GM18526 (cell line): Measurements from ENCODE around the gene FNDC11.
A peak's percentile ranks its signal among the peaks of the same experiment; 100 is the strongest.

Source experiments
- POLR2A ChIP-seq: IDR thresholded peaks from 3 replicates; pipeline ENCODE4 v1.6.1; 2011; ENCODE audit not compliant: insufficient read length; ENCODE audit errors: extremely low read depth

The FNDC11 gene

DNA sequence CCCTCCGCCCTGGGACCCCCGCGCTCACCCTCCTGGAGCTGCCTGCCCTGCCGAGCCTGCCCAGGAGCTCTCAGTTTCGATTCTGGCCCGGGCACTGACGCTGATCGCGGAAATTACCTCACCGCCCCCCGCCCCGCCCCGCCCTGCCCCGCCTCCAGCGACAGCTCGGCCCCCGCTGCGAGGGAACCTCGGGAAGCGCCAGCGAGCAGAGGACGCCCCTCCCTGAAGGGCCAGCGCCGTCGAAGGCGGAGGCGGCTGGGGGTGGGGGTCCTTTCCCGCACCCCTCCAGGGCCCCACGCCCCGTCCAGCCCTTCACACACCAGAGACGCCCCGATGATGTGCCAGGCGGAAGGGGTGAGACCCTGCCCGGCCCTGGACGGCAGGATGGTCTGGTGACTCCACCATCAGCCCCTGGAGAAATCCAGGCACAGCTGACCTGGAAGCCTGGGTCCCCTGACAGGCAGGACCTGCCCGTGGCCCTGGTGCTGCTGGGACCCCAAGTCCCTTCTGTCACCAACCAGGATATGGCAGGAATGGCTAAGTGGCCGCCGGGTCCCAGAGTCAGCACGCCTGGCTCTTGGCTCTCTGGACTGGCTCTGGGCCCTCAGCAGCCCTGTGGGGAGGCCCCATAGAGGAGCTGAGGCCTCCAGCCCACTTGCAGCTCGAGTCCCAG lies 20.3 kb downstream of the FNDC11 start, which contains the start of gene HELZ2:
Gene HELZ2, minus strand, starts transcription at position 84 of the 673 bp plus-strand sequence. CDS start 1,854 bp downstream, outside the sequence.
- peak; percentile 56 for TF ChIP-seq POLR2A

DNA sequence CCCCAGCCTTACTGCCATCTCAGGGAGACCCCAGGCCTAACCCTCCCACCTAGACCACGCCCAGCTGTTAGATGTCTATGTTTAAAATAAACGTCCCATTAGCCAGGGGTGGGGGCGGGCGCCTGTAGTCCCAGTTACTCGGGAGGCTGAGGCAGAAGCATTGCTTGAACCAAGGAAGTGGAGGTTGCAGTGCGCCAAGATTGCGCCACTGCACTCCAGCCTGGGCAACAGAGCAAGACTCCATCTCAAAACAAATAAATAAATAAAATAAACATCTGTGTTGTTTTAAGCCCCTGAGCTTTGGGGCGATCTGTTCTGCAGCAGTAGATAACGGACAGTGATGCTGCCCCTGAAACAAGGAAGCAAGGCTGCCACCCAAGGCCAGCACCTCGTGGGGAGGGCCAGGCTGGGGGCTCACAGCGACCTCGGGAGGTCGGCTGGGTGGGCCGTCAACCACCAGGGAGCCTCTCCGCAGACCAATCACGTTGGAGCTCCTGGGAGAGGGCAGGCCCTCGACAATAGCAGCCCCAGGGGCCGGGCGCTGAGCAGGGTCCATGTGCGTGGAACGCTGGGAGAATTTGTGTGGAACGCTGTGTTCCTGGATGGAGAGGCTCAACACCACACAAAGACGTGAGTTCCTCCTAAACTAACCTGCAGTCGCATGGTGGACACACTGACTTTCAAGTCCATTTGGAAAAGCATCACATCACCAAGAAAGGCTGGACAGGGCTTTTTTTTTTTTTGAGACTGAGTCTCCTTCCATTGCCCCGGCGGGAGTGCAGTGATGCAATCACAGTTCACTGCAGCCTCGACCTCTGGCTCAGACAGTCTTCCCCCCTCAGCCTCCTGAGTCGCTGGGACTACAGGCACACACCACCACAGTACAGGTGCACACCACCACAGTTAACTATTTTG lies 21.1 kb downstream of the FNDC11 start:
- no peak for TF ChIP-seq POLR2A

DNA sequence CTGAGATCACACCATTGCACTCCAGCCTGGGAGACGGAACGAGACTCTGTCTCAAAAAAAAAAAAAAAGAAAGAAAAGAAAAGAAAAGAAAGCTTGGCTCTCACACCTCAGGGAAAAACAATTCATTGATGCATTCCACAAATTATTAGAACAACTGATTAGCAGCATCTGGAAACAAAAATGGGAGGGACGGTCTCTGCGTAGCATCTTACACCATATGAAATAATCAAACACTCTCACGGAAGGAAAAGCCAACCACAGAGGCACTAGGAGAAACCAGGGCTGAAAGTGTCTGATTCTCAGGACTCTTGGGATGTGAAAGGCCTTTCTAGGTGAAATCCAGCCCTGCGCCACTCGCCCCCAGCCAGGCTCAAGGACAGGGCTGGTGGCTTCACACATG lies 22.4 kb downstream of the FNDC11 start:
- no peak for TF ChIP-seq POLR2A

GRCh38 chr20:63577317-63577894 lies 23.4 kb downstream of the FNDC11 start:
- TF ChIP-seq POLR2A: no peak

- no peak for TF ChIP-seq POLR2A
Observed at GRCh38 chr20:63578224-63579016, 24.5 kb downstream of the FNDC11 start.

GRCh38 chr20:63579017-63579694 lies 25.2 kb downstream of the FNDC11 start:
- TF ChIP-seq POLR2A: no peak

GRCh38 chr20:63580796-63581461 lies 27.0 kb downstream of the FNDC11 start:
- TF ChIP-seq POLR2A: no peak

- TF ChIP-seq POLR2A: no peak
Observed at GRCh38 chr20:63582382-63583063, 28.6 kb downstream of the FNDC11 start.

DNA sequence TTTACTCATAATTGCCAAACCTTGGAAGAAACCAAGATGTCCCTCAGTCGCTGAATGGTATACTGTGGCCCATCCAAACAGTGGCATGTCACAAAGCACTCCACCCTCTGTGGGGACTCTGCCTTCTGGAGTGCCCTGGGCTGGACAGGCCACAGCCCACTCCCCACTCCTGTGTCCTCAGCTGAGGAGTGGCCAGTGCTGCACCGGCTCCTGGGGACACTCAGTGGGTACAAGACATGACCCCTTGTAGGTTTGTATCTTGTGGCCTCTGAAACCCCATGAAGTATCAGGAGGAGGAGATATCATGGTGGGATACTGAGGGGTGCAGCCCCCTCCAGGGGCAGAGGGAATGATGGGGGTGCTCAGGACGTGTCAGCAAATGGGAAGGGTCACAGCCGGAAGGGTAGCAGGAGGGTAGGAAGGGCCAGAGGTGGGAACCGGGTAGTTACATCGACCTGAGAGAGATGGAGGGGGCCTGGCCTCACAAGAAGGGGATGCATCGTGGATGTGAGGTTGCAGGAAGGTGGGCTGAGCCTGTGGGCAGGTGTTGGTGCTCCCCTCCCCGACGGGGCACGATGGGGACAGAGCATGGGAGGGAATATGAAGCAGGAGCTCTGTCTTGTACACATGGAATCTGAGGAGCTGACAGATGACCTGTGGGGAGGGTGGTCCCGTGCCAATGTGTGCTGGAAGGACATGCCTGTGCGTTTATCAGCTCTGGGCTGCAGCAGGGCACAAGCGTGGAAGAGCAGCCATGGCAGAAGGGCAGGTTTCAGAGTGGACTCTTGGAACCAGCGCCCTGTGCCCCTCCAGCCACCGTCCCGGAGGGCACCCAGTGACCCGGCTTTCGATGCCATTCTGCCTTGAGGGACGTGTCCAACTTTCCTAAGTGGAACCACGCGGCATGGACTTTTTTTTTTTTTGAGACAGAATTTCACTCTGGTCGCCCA lies 31.9 kb downstream of the FNDC11 start:
- no peak for TF ChIP-seq POLR2A

DNA sequence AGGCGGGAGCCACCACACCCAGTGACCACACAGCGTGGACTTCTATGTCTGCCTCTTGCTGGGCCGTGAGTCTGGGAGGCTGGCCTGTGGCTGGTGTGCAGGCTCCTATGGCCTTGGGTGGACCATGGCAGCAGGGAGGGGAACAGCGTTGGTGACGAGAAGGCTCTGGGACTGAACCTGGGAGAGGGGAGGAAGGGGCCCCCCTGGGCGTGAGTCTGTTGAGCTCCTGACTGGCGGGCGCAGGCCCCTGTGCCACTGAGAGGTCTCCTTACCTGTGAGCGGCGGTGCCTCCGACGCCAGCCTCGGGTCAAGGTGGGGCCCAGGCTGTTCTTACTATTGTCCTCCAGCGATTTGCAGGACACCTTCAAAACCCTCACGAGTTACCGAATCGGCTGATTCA lies 32.8 kb downstream of the FNDC11 start:
- TF ChIP-seq POLR2A: no peak

DNA sequence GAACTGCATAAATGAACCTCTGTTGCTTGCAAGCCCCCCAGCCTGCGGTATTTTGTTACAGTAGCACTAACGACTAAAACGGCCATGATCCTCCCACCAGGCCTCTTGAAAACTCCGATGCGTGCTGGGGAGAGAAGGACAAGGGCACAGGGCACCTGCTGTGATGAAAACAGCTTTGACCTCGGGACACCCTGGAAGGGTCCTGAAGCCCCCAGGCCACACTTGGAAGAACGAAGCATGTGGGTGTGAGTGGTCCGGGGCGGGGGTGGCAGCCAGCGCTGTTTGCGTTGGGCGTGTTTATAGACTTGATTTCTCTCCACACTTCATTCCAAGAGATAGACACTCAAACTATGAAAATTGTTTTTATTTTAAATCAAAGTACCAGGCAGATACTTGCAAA lies 33.3 kb downstream of the FNDC11 start:
- TF ChIP-seq POLR2A: no peak
